ENCODE measurements around the gene TMBIM1.
A peak's percentile ranks its signal among the peaks of the same experiment; 100 is the strongest.

The TMBIM1 gene

GRCh38 chr2:218291318-218292047, 820 bp downstream of the TMBIM1 start:
- Histone ChIP-seq H3K4me1 (ENCODE audit: control insufficient read depth, insufficient read depth, low read length) (peaks cover 3% of the 10 kb centered on the region; the same call in 1 of the 2 replicates), H3K36me3 (ENCODE audit: control insufficient read depth in 2 of 2, insufficient read depth in 1 of 2, low read length in 2 of 2) (no peaks in the 10 kb centered on the region), H3K27ac (ENCODE audit: extremely low read depth, low read depth, low read length) (peak overlapping the region; percentile 27; the same call in 1 of the 2 replicates), H3K9me3 (ENCODE audit: control insufficient read depth, insufficient read depth, low read depth, low read length) (no peaks in the 10 kb centered on the region), H3K4me3 (ENCODE audit: low read depth, low read length) (peak overlapping the region; percentile 64)
- TF ChIP-seq ZNF146 (tag by site-specific recombination; IDR thresholded peaks at IDR 0.05) (no peak), ELK4 (IDR thresholded peaks at IDR 0.05; ENCODE audit: borderline replicate concordance, low read depth, low read length) (no peak), SP7 (tag by site-specific recombination; IDR thresholded peaks at IDR 0.05) (0 out of 2 replicates have a peak, but pooled peaks have one; percentile 7), PRDM1 (tag by site-specific recombination; IDR thresholded peaks at IDR 0.05) (peak; percentile 64; the same call in 1 of the 2 replicates)
- CTCF ChIA-PET = interaction anchor here (0.6 to 8.8 kb wide), 7 partner anchors 8 to 337 kb away, joined by 3 to 89 read pairs (median 4); partner anchors contain the start of genes AAMP and PNKD
- POLR2A ChIA-PET = interaction anchor here (1.5 kb wide), 1 partner anchor 106 kb away, joined by 4 read pairs; no protein-coding TSS in a partner anchor

GRCh38 chr2:218290316-218291261, 1.7 kb downstream of the TMBIM1 start:
- TF ChIP-seq ZBTB17 (tag by site-specific recombination; IDR thresholded peaks at IDR 0.05) (peak; percentile 35; the same call in 1 of the 2 replicates), ZNF223 (tag by site-specific recombination; IDR thresholded peaks at IDR 0.05) (no peak), ZSCAN23 (tag by site-specific recombination; IDR thresholded peaks at IDR 0.05) (no peak), ZNF600 (tag by site-specific recombination; IDR thresholded peaks at IDR 0.05) (no peak), ZSCAN16 (tag by site-specific recombination; IDR thresholded peaks at IDR 0.05) (peak; percentile 47; the same call in 1 of the 2 replicates), ZNF707 (tag by site-specific recombination; IDR thresholded peaks at IDR 0.05) (no peak), TCF7L2 (IDR thresholded peaks at IDR 0.05; ENCODE audit: borderline replicate concordance, low read depth, low read length) (no peak), SP7 (tag by site-specific recombination; IDR thresholded peaks at IDR 0.05) (peak; percentile 92), ZBTB44 (tag by site-specific recombination; IDR thresholded peaks at IDR 0.05) (no peak), ZNF138 (tag by site-specific recombination; IDR thresholded peaks at IDR 0.05; ENCODE audit: borderline replicate concordance) (no peak)
- H3K4me3 ChIP-seq (ENCODE audit: low read depth, low read length) = no peak overlapping the region
- H3K27ac ChIP-seq (ENCODE audit: extremely low read depth, low read depth, low read length) = no peak overlapping the region
- peaks cover 3% of the 10 kb centered on the region; the same call in 1 of the 2 replicates for H3K4me1 ChIP-seq (ENCODE audit: control insufficient read depth, insufficient read depth, low read length)
- ChIA-PET CTCF (interaction anchor here (0.6 to 8.8 kb wide), 7 partner anchors 8 to 562 kb away, joined by 3 to 89 read pairs (median 4); partner anchors contain the start of genes AAMP and PNKD), POLR2A (interaction anchor here (1.5 kb wide), 1 partner anchor 107 kb away, joined by 4 read pairs; no protein-coding TSS in a partner anchor)
- no peaks in the 10 kb centered on the region for H3K36me3 ChIP-seq (ENCODE audit: control insufficient read depth in 2 of 2, insufficient read depth in 1 of 2, low read length in 2 of 2)
- H3K9me3 ChIP-seq (ENCODE audit: control insufficient read depth, insufficient read depth, low read depth, low read length) = no peaks in the 10 kb centered on the region

- ChIA-PET CTCF (interaction anchor here (0.7 to 8.8 kb wide), 4 partner anchors 9 to 105 kb away, joined by 3 to 89 read pairs (median 14); partner anchors contain the start of genes AAMP and PNKD), POLR2A (no interaction called here)
- no peak overlapping the region for H3K4me3 ChIP-seq (ENCODE audit: low read depth, low read length)
- TF ChIP-seq YY1 (tag by site-specific recombination; IDR thresholded peaks at IDR 0.05) (no peak), BCL11A (tag by site-specific recombination; IDR thresholded peaks at IDR 0.05; ENCODE audit: low read depth) (no peak), ZNF133 (tag by site-specific recombination; IDR thresholded peaks at IDR 0.05) (no peak), ZNF76 (tag by site-specific recombination; IDR thresholded peaks at IDR 0.05; ENCODE audit: borderline replicate concordance, low read depth) (no peak), ZNF324 (tag by site-specific recombination; IDR thresholded peaks at IDR 0.05) (no peak), SP2 (tag by site-specific recombination; IDR thresholded peaks at IDR 0.05) (no peak), GLIS1 (tag by site-specific recombination; IDR thresholded peaks at IDR 0.05) (peak; percentile 63), ZNF701 (tag by site-specific recombination; IDR thresholded peaks at IDR 0.05) (no peak), ZNF362 (tag by site-specific recombination; IDR thresholded peaks at IDR 0.05) (peak; percentile 56; the same call in 1 of the 2 replicates)
These were observed 2.5 kb downstream of the TMBIM1 start for GRCh38 chr2:218289639-218290315.

More at GRCh38 chr2:218289639-218290315, 2.5 kb downstream of the TMBIM1 start:
- no peaks in the 10 kb centered on the region; the same call in 1 of the 2 replicates for H3K4me1 ChIP-seq (ENCODE audit: control insufficient read depth, insufficient read depth, low read length)
- no peaks in the 10 kb centered on the region for H3K36me3 ChIP-seq (ENCODE audit: control insufficient read depth in 2 of 2, insufficient read depth in 1 of 2, low read length in 2 of 2)
- H3K27ac ChIP-seq (ENCODE audit: extremely low read depth, low read depth, low read length) = no peak overlapping the region
- H3K9me3 ChIP-seq (ENCODE audit: control insufficient read depth, insufficient read depth, low read depth, low read length) = no peaks in the 10 kb centered on the region
